H1 (cell line): Measurements from ENCODE around the gene IGFALS.

Experiments
- ASH2L ChIP-seq: fragments of 200-600, 300-600 bp; sonication (generic); IDR thresholded peaks from one replicate; pipeline ENCODE4 v1.7.1; 2017; ENCODE audit warnings: low read length
- CBX8 ChIP-seq: fragments of 300-800, 300-1000 bp; sonication (generic); IDR thresholded peaks from 2 replicates; pipeline ENCODE4 v1.7.1; 2016; ENCODE audit warnings: low read depth, low read length, borderline replicate concordance
- CTCF ChIP-seq, 3 experiments: IDR thresholded peaks; 1 replicate in 2 of 3; 2 replicates in 1 of 3; pipeline versions ENCODE4 v1.5.1 to v1.6.1; 2011; ENCODE audit warnings: low read length in 3 of 3, mild to moderate bottlenecking in 3 of 3, inconsistent platforms in 2 of 3, low read depth in 1 of 3, moderate library complexity in 1 of 3; ENCODE audit not compliant: insufficient read depth in 1 of 3; ENCODE audit errors: control extremely low read depth in 1 of 3
- EP300 ChIP-seq, 2 experiments: IDR thresholded peaks; 1 replicate in 1 of 2; 2 replicates in 1 of 2; pipeline ENCODE4 v1.6.1; 2011 to 2012; ENCODE audit warnings: low read depth in 2 of 2, low read length in 2 of 2, mild to moderate bottlenecking in 2 of 2, borderline replicate concordance in 1 of 2, inconsistent platforms in 1 of 2, moderate library complexity in 1 of 2
- NRF1 ChIP-seq: IDR thresholded peaks from 2 replicates; pipeline ENCODE4 v1.6.1; 2011; ENCODE audit warnings: mild to moderate bottlenecking, low read depth, low read length, improper control_type of control experiment
- POLR2A ChIP-seq, 2 experiments: IDR thresholded peaks; 1 replicate in 1 of 2; 2 replicates in 1 of 2; pipeline ENCODE4 v1.6.1; 2011; ENCODE audit warnings: low read depth in 2 of 2, low read length in 2 of 2, mild to moderate bottlenecking in 2 of 2; ENCODE audit errors: control extremely low read depth in 1 of 2

- TF ChIP-seq CTCF (IDR thresholded peaks at IDR 0.05; ENCODE audit: control extremely low read depth in 1 of 3, insufficient read depth in 1 of 3, low read depth in 1 of 3, low read length in 3 of 3) (no peak), CBX8 (no peak), NRF1 (no peak), POLR2A (IDR thresholded peaks at IDR 0.05; ENCODE audit: control extremely low read depth in 1 of 2, low read depth in 2 of 2, low read length in 2 of 2) (no peak), ASH2L (no peak), EP300 (IDR thresholded peaks at IDR 0.05; ENCODE audit: borderline replicate concordance in 1 of 2, low read depth in 2 of 2, low read length in 2 of 2) (no peak)
Observed at GRCh38 chr16:1780677-1781072, 12.8 kb downstream of the IGFALS start.
